Psoas muscle (tissue), 8 donors: ENCODE measurements around the gene CASP8AP2. TPM values are rescaled to one million over a fixed set of nuclear protein-coding genes. Genes with fewer than 3 reads are reported as not detected.

Source experiments
- ATAC-seq, 4 donors: fragments of 200-7000 bp; cut with Tn5 transposase; one replicate each; pipeline ENCODE4 v1.9.1; 2020; ENCODE audit warnings: moderate library complexity in 3 of 4, mild to moderate bottlenecking in 2 of 4
- DNase-seq, 2 donors: peaks; one replicate each; pipeline ENCODE4 v3.0.0-alpha.2; 2020
- H3K27ac ChIP-seq: fragments of 200-600 bp; one replicate; pipeline ENCODE4 v1.8.0; 2022
- H3K27me3 ChIP-seq, 3 donors: fragments of 200-600 bp in 1 of 3; one replicate each; pipeline versions ENCODE4 v1.6.1 to v1.8.0; 2013 to 2022; ENCODE audit warnings: low read length in 2 of 3, mild to moderate bottlenecking in 2 of 3, moderate library complexity in 1 of 3; ENCODE audit not compliant: insufficient read depth in 3 of 3
- H3K36me3 ChIP-seq, 2 donors: fragments of 200-600 bp in 1 of 2; one replicate each; pipeline versions ENCODE4 v1.6.1 to v1.8.0; 2013 to 2022; ENCODE audit warnings: low read depth in 1 of 2, mild to moderate bottlenecking in 1 of 2, moderate library complexity in 1 of 2; ENCODE audit not compliant: insufficient read depth in 1 of 2
- H3K4me1 ChIP-seq: fragments of 200-600 bp; one replicate; pipeline ENCODE4 v1.8.0; 2022
- H3K4me3 ChIP-seq: fragments of 200-600 bp; one replicate; pipeline ENCODE4 v1.8.0; 2022; ENCODE audit warnings: mild to moderate bottlenecking
- H3K9me3 ChIP-seq: fragments of 200-600 bp; one replicate; pipeline ENCODE4 v1.8.0; 2022
- CTCF ChIP-seq: fragments of 200-600 bp; IDR thresholded peaks from one replicate; pipeline ENCODE4 v1.8.0; 2022; ENCODE audit warnings: antibody characterized with exemption
- WGBS, 3 donors: extraction: QIAGEN DNeasy Blood & Tissue Kit; methylation state at CpG; one replicate each; pipeline versions ENCODE4 v1.1.6 to v1.1.7; 2013; 5-methylcytosine and 5-hydroxymethylcytosine counted together
- intact Hi-C, 2 donors: fragments of 100-400 bp; cut with DNase I; formaldehyde crosslinking; loops; one replicate each; pipeline versions ENCODE4 v1.11.0 to v1.14.2; 2022
- polyA plus RNA-seq, 3 donors: library from polyadenylated mRNA; stranded (reverse); fragments of 200-250 nt; gene quantifications; one replicate each; pipeline ENCODE4 v1.2.3, GENCODE V29; 2013
- total RNA-seq, 4 donors: library from RNA; stranded (reverse); fragmentation: NEBNext Ultra II Directional in 2 of 4; extraction: Animal tissue kit (Norgen Biotek cat#: 25700) in 2 of 4; gene quantifications; one replicate each; pipeline versions ENCODE4 v1.2.1 to v1.2.4, GENCODE V29; 2021 to 2023
- donor health status: healthy with polysubstance abuse.
- donor health status: DM: no; HTN: no; CAD: no; lungs with moderate emphysema.
- donor health status: Bipolar disorder and iron deficiency.
- donor health status: healthy.
- donor health status: DM: yes; HTN: yes; CAD: no.
- donor health status: DM: no; HTN: no; CAD: no.
- donor health status: DM: no; HTN: no; CAD: no.
- donor health status: DM: yes; HTN: yes; CAD: no.

CASP8AP2 gene
- total and polyA plus RNA-seq, 7 donors = 3.0 to 14.4 (median 10.8) TPM

GRCh38 chr6:89873721-89874120, 44.0 kb downstream of the CASP8AP2 start:
- Histone ChIP-seq H3K4me1 (no peaks in the 10 kb centered on the region), H3K36me3 (peaks cover 0 to 54% of the 10 kb centered on the region in 2 donors)

GRCh38 chr6:89874438-89874837, 44.8 kb downstream of the CASP8AP2 start:
- peaks cover 0 to 48% of the 10 kb centered on the region in 2 donors for H3K36me3 ChIP-seq
- DNase-seq (no peak), ATAC-seq (no peak)
- H3K27ac ChIP-seq = no peak overlapping the region
- no peak for TF ChIP-seq CTCF
- intact Hi-C loops = no loop called here
- no peaks in the 10 kb centered on the region for H3K4me1 ChIP-seq
- no peaks in the 10 kb centered on the region for H3K27me3 ChIP-seq
- no peaks in the 10 kb centered on the region for H3K9me3 ChIP-seq
- H3K4me3 ChIP-seq = no peak overlapping the region
- 93 to 99% (median 94%) methylated on average over 3 of the region's 3 CpGs for WGBS, 3 donors

More at GRCh38 chr6:89873721-89874120, 44.0 kb downstream of the CASP8AP2 start:
- TF ChIP-seq CTCF = no peak
- no peak overlapping the region for H3K27ac ChIP-seq
- DNase-seq = no peak
- intact Hi-C loops = no loop called here
- no peak for ATAC-seq
- H3K27me3 ChIP-seq = no peaks in the 10 kb centered on the region
- H3K4me3 ChIP-seq = no peak overlapping the region
- H3K9me3 ChIP-seq = no peaks in the 10 kb centered on the region

- Histone ChIP-seq H3K36me3 (no peaks in the 10 kb centered on the region), H3K4me1 (no peaks in the 10 kb centered on the region), H3K27ac (no peak overlapping the region), H3K9me3 (no peaks in the 10 kb centered on the region), H3K4me3 (no peak overlapping the region), H3K27me3 (peaks cover 0 to 27% (median 13%) of the 10 kb centered on the region in 3 donors)
- DNase-seq (no peak), ATAC-seq (no peak)
- intact Hi-C loops = no loop called here
- WGBS, 3 donors = 87 to 88% (median 87%) methylated on average over 44 of the region's 44 CpGs
- TF ChIP-seq CTCF = no peak
These were observed 56.9 kb downstream of the CASP8AP2 start for GRCh38 chr6:89886378-89887120.

GRCh38 chr6:89887452-89888137, 57.9 kb downstream of the CASP8AP2 start:
- TF ChIP-seq CTCF = no peak
- Histone ChIP-seq H3K36me3 (no peaks in the 10 kb centered on the region), H3K4me1 (no peaks in the 10 kb centered on the region), H3K27me3 (peaks cover 0 to 37% (median 13%) of the 10 kb centered on the region in 3 donors), H3K9me3 (no peaks in the 10 kb centered on the region), H3K4me3 (no peak overlapping the region), H3K27ac (no peak overlapping the region)
- intact Hi-C loops = no loop called here
- DNase-seq (no peak), ATAC-seq (no peak)
- 16 to 21% (median 17%) methylated on average over 43 of the region's 43 CpGs for WGBS, 3 donors
